ENCODE measurements around the gene MSRB1. TPM values are rescaled to one million over a fixed set of nuclear protein-coding genes. Genes with fewer than 3 reads are reported as not detected.

The MSRB1 gene
- total and polyA plus RNA-seq, 2 of the 13 experiments (the other 11 are each of a cell fraction or from before 2014, with no cell fraction given): 32.1 to 75.4 TPM

DNA sequence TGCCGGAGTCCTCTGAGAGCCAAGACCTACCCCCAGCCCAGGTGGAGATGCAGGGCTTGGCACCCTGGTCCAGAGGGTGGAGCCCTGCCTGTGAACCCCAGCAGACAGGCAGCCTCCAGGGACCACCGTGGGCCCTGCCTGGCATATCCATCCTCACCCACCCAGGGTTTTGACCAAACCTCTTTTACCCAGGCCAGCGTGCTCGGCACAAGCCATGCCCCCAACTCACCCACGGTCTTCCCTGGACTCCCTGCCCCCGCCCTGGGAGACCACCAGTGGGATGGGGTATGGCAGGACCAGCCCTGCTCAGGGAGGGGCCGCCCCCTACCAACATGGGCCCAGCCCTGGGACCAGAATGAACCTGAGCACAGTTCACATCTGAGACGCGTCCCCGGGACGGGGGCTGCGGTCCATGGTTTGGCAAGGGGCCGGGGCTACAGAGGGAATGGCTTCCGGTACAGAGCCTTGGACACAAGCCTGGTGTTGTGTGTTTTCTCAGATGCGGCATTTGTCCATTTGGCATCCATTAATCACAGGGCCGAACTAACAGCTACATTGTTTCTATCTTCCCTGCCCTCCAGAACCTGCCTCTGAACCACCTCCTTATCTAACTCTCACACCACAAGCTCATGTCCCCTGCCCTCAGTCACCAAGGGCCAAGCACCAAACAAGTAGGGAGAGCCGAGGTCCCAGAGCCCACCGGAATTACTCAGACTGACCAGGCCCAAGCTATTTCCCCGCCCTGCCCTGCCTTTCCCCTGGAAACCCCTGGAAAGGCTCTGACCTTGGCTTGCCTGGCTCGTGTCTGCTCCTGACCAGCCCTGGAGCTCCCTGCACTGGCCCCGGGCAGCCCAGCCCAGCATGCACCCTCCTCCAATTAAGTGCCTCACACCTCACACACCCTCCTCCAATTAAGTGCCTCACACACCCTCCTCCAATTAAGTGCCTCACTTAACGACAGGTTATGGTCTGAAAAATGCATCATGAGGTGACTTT is 38.9 kb downstream of the MSRB1 start:
- BruUV-seq (replicated peaks): no TSS peak
- POLR2A ChIA-PET: no interaction called here

More for the DNA sequence above, 38.9 kb downstream of the MSRB1 start:
- Histone ChIP-seq H2AFZ (ENCODE audit: low read length) (no peak overlapping the region), H3K4me3 (replicated peaks in 1 of 3; ENCODE audit: insufficient read depth in 1 of 3, low read depth in 2 of 3, low read length in 3 of 3) (no peak overlapping the region), H3K27ac (ENCODE audit: extremely low read length, insufficient read depth, low read length) (no peak overlapping the region), H3K9ac (ENCODE audit: insufficient read depth, low read depth, low read length) (no peak overlapping the region), H3K4me2 (ENCODE audit: low read depth, low read length) (no peak overlapping the region), H3K4me1 (ENCODE audit: insufficient read depth, low read length) (peaks cover 12% of the 10 kb centered on the region), H4K20me1 (ENCODE audit: insufficient read depth, low read length) (no peaks in the 10 kb centered on the region), H3K79me2 (ENCODE audit: insufficient read depth, low read length) (no peaks in the 10 kb centered on the region), H3K36me3 (replicated peaks in 1 of 2; ENCODE audit: control insufficient read depth in 1 of 2, insufficient read depth in 2 of 2, low read length in 2 of 2) (no peaks in the 10 kb centered on the region), H3K9me3 (ENCODE audit: low read length) (no peaks in the 10 kb centered on the region), H3K27me3 (ENCODE audit: control insufficient read depth in 1 of 2, insufficient read depth in 2 of 2, low read length in 2 of 2) (peaks cover 20 to 69% of the 10 kb centered on the region in 2 experiments)
- no peak for ATAC-seq
- intact Hi-C loops (cut with micrococcal nuclease; ENCODE audit: unreplicated experiment) (no loop called here), in situ Hi-C loops (cut with HindIII; ENCODE audit: extremely low pct_ligation_motif_present, low pct_unique_long_range_greater_than_20kb) (no loop called here)
- TF ChIP-seq NFYB (CRISPR knock-in tag; IDR thresholded peaks at IDR 0.05) (no peak), ZNF503 (CRISPR knock-in tag; IDR thresholded peaks at IDR 0.05) (no peak), NBN (conservative IDR thresholded peaks at IDR 0.05) (no peak), POLR2A (IDR thresholded peaks at IDR 0.05; ENCODE audit: insufficient read depth in 1 of 2, low read depth in 2 of 2, low read length in 2 of 2) (no peak), MAFG (CRISPR knock-in tag; IDR thresholded peaks at IDR 0.05) (no peak), CREBL2 (CRISPR knock-in tag; IDR thresholded peaks at IDR 0.05; ENCODE audit: borderline replicate concordance) (no peak), ZNF124 (CRISPR knock-in tag; IDR thresholded peaks at IDR 0.05) (no peak), PHF8 (CRISPR knock-in tag; IDR thresholded peaks at IDR 0.05) (no peak), TSC22D2 (CRISPR knock-in tag; IDR thresholded peaks at IDR 0.05; ENCODE audit: borderline replicate concordance) (no peak), RELA (CRISPR knock-in tag; IDR thresholded peaks at IDR 0.05) (no peak), ZNF746 (CRISPR knock-in tag; IDR thresholded peaks at IDR 0.05) (no peak)
- TF ChIP-seq, protein P1, sequence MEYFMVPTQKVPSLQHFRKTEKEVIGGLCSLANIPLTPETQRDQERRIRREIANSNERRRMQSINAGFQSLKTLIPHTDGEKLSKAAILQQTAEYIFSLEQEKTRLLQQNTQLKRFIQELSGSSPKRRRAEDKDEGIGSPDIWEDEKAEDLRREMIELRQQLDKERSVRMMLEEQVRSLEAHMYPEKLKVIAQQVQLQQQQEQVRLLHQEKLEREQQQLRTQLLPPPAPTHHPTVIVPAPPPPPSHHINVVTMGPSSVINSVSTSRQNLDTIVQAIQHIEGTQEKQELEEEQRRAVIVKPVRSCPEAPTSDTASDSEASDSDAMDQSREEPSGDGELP (IDR thresholded peaks at IDR 0.05; ENCODE audit: borderline replicate concordance, low read depth): no peak
- DNase-seq (ENCODE audit: low spot score): no peak
- FAIRE-seq: no peak
- 33% methylated on average over 10 of the region's 22 CpGs for WGBS (ENCODE audit: low lambda C conversion rate)
- CTCF ChIA-PET (ENCODE audit: low intra/inter-chr PET ratio, low total read pairs): no interaction called here

Measured in HepG2 (cell line).